Psoas muscle (tissue), 8 donors: Measurements from ENCODE around the gene TGFB2. TPM values are rescaled to one million over a fixed set of nuclear protein-coding genes. Genes with fewer than 3 reads are reported as not detected.

Experiments
- ATAC-seq, 4 donors: fragments of 200-7000 bp; cut with Tn5 transposase; one replicate each; pipeline ENCODE4 v1.9.1; 2020; ENCODE audit warnings: moderate library complexity in 3 of 4, mild to moderate bottlenecking in 2 of 4
- DNase-seq, 2 donors: peaks; one replicate each; pipeline ENCODE4 v3.0.0-alpha.2; 2020
- H3K27ac ChIP-seq: fragments of 200-600 bp; one replicate; pipeline ENCODE4 v1.8.0; 2022
- H3K27me3 ChIP-seq, 3 donors: fragments of 200-600 bp in 1 of 3; one replicate each; pipeline versions ENCODE4 v1.6.1 to v1.8.0; 2013 to 2022; ENCODE audit warnings: low read length in 2 of 3, mild to moderate bottlenecking in 2 of 3, moderate library complexity in 1 of 3; ENCODE audit not compliant: insufficient read depth in 3 of 3
- H3K36me3 ChIP-seq, 2 donors: fragments of 200-600 bp in 1 of 2; one replicate each; pipeline versions ENCODE4 v1.6.1 to v1.8.0; 2013 to 2022; ENCODE audit warnings: low read depth in 1 of 2, mild to moderate bottlenecking in 1 of 2, moderate library complexity in 1 of 2; ENCODE audit not compliant: insufficient read depth in 1 of 2
- H3K4me1 ChIP-seq: fragments of 200-600 bp; one replicate; pipeline ENCODE4 v1.8.0; 2022
- H3K4me3 ChIP-seq: fragments of 200-600 bp; one replicate; pipeline ENCODE4 v1.8.0; 2022; ENCODE audit warnings: mild to moderate bottlenecking
- H3K9me3 ChIP-seq: fragments of 200-600 bp; one replicate; pipeline ENCODE4 v1.8.0; 2022
- WGBS, 3 donors: extraction: QIAGEN DNeasy Blood & Tissue Kit; methylation state at CpG; one replicate each; pipeline versions ENCODE4 v1.1.6 to v1.1.7; 2013; 5-methylcytosine and 5-hydroxymethylcytosine counted together
- intact Hi-C, 2 donors: fragments of 100-400 bp; cut with DNase I; formaldehyde crosslinking; loops; one replicate each; pipeline versions ENCODE4 v1.11.0 to v1.14.2; 2022
- polyA plus RNA-seq, 3 donors: library from polyadenylated mRNA; stranded (reverse); fragments of 200-250 nt; gene quantifications; one replicate each; pipeline ENCODE4 v1.2.3, GENCODE V29; 2013
- total RNA-seq, 4 donors: library from RNA; stranded (reverse); fragmentation: NEBNext Ultra II Directional in 2 of 4; extraction: Animal tissue kit (Norgen Biotek cat#: 25700) in 2 of 4; gene quantifications; one replicate each; pipeline versions ENCODE4 v1.2.1 to v1.2.4, GENCODE V29; 2021 to 2023
- TF ChIP-seq, protein P1 (sequence below): fragments of 200-600 bp; IDR thresholded peaks from one replicate; pipeline ENCODE4 v1.8.0; 2022; ENCODE audit warnings: antibody characterized with exemption
- donor health status: healthy with polysubstance abuse.
- donor health status: DM: no; HTN: no; CAD: no; lungs with moderate emphysema.
- donor health status: Bipolar disorder and iron deficiency.
- donor health status: healthy.
- donor health status: DM: yes; HTN: yes; CAD: no.
- donor health status: DM: no; HTN: no; CAD: no.
- donor health status: DM: no; HTN: no; CAD: no.
- donor health status: DM: yes; HTN: yes; CAD: no.

Gene TGFB2
- total and polyA plus RNA-seq, 7 donors, result 0.43 to 35.4 (median 5.1) TPM

DNA sequence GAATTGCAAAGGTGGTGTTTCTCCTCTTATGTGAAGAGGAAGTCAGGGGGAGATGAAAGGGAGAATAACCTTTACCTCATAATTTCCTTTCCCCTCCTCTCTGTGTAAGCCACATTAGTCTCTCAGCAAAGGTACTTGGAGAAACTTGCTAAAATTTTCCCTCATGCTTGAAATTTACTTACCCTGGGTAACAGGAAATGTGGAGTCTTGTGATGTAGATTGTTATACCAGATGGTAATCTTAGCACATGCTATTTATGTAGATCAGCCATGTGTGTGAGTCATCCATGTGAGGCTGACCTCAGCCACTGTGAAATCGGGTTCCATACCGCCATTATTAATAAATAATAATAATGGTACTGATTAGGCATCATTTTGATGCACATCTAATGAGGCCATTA, 128.4 kb downstream of the TGFB2 start:
- H3K27ac ChIP-seq, result peak overlapping the region; percentile 86
- 40 to 65% (median 41%) methylated on average over 2 of the region's 2 CpGs for WGBS, 3 donors
- H3K36me3 ChIP-seq, result no peaks in the 10 kb centered on the region
- no peaks in the 10 kb centered on the region for H3K9me3 ChIP-seq
- no peaks in the 10 kb centered on the region for H3K27me3 ChIP-seq
- DNase-seq (no peak), ATAC-seq (no peak)
- intact Hi-C loops, result no loop called here
- no peak overlapping the region for H3K4me3 ChIP-seq
- H3K4me1 ChIP-seq, result peaks cover 43% of the 10 kb centered on the region
- TF ChIP-seq, protein P1, sequence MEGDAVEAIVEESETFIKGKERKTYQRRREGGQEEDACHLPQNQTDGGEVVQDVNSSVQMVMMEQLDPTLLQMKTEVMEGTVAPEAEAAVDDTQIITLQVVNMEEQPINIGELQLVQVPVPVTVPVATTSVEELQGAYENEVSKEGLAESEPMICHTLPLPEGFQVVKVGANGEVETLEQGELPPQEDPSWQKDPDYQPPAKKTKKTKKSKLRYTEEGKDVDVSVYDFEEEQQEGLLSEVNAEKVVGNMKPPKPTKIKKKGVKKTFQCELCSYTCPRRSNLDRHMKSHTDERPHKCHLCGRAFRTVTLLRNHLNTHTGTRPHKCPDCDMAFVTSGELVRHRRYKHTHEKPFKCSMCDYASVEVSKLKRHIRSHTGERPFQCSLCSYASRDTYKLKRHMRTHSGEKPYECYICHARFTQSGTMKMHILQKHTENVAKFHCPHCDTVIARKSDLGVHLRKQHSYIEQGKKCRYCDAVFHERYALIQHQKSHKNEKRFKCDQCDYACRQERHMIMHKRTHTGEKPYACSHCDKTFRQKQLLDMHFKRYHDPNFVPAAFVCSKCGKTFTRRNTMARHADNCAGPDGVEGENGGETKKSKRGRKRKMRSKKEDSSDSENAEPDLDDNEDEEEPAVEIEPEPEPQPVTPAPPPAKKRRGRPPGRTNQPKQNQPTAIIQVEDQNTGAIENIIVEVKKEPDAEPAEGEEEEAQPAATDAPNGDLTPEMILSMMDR, result no peak

DNA sequence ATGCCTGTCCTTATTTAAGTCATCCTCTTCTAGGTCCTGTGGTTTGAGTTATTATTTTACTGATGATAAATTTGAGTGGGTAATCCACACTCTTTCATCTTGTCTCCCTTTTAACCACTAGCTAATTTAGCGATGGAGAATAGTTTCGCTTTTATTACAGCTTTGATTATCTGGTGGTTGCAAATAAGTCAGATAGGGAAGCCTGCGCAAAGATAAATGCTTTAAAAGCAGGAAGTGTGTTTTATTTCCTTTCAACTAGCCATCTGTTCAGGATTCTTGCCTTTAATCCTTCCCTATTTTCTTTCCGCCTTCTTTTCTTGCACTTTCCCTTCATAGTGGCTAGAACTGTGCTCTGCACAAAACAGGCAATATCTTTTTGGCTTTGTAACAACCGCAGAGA, 129.0 kb downstream of the TGFB2 start:
- TF ChIP-seq, protein P1, result no peak
- Histone ChIP-seq H3K4me1 (peaks cover 49% of the 10 kb centered on the region), H3K4me3 (no peak overlapping the region), H3K9me3 (no peaks in the 10 kb centered on the region), H3K27ac (peak overlapping the region; percentile 86), H3K27me3 (no peaks in the 10 kb centered on the region), H3K36me3 (no peaks in the 10 kb centered on the region)
- DNase-seq, result no peak
- ATAC-seq, result no peak
- intact Hi-C loops, result no loop called here
- WGBS, 3 donors, result 72 to 84% (median 79%) methylated on average over 5 of the region's 5 CpGs

DNA sequence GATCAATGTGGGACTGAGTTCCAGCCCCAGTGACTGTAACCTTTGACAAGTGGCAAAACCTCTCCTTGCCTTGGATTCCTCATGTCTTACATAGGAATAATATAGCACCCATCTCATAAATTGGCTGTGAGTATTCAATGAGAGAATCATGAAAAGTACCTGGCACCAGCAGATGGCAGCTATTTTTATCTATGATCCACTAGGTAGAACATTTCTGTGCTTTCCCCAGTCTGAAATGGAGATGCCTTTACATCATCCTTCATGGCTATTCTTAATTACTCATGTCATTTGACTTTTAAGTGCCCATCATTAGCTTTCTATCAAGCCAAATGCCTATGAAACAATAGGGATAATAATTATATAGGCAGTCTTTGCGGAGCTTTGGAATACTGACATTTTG, 130.1 kb downstream of the TGFB2 start:
- no peaks in the 10 kb centered on the region for H3K36me3 ChIP-seq
- intact Hi-C loops, result no loop called here
- WGBS, 3 donors, result 46 to 48% (median 47%) methylated on average over 1 of the region's 1 CpG
- peak; percentile 85 to 92 (median 88) for ATAC-seq
- TF ChIP-seq, protein P1, result no peak
- no peak overlapping the region for H3K4me3 ChIP-seq
- DNase-seq, result no peak
- H3K27ac ChIP-seq, result peak overlapping the region; percentile 86
- no peaks in the 10 kb centered on the region for H3K27me3 ChIP-seq
- peaks cover 60% of the 10 kb centered on the region for H3K4me1 ChIP-seq
- no peaks in the 10 kb centered on the region for H3K9me3 ChIP-seq

DNA sequence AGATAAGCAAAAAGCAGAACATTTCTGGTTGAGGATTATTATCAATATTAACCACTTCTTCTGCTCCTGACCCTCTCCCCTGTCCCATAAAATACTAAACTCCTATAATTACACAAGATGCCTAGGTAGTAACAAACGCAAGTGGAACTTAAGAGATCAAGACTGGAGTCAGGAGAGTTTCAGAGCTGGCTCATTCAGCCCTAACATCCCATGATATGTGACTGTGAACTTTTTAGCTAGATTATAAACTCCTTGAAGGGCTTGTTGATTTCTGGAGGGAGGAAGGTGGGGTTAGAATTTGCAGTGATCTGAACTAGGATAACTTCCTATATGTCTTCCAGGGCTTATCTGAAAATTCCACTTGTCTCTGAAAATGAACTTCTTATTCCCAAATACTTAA, 130.6 kb downstream of the TGFB2 start:
- H3K27ac ChIP-seq, result peak overlapping the region; percentile 86
- no peaks in the 10 kb centered on the region for H3K36me3 ChIP-seq
- H3K9me3 ChIP-seq, result no peaks in the 10 kb centered on the region
- no peak overlapping the region for H3K4me3 ChIP-seq
- H3K27me3 ChIP-seq, result no peaks in the 10 kb centered on the region
- no peak for DNase-seq
- intact Hi-C loops, result no loop called here
- 26 to 58% (median 28%) methylated on average over 1 of the region's 1 CpG for WGBS, 3 donors
- peaks cover 65% of the 10 kb centered on the region for H3K4me1 ChIP-seq
- peak in 3 of 4 donors; percentile 20 to 55 (median 36) for ATAC-seq
- TF ChIP-seq, protein P1, result no peak

DNA sequence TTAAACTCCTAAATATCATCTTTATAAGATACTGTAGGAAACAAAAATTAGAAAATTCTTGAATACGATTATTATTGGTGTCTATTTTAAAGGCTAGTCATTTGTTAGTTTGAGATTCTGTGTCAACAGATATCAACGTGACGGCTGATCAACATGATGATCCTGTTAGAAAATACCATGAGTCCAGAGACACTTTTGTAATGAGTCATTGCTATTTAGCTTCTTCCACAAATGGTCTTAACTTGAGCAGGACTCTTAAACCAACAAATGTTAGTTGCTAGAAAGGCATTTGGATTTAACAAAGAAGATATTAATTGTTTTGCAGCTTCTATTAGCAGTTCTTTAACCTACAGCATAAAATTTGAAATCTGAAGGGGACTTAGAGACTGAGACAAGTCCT, 131.2 kb downstream of the TGFB2 start:
- Histone ChIP-seq H3K4me1 (peaks cover 68% of the 10 kb centered on the region), H3K27ac (peak overlapping the region; percentile 86), H3K27me3 (no peaks in the 10 kb centered on the region), H3K36me3 (no peaks in the 10 kb centered on the region), H3K9me3 (no peaks in the 10 kb centered on the region), H3K4me3 (no peak overlapping the region)
- no peak for DNase-seq
- intact Hi-C loops, result no loop called here
- TF ChIP-seq, protein P1, result no peak
- 17 to 38% (median 27%) methylated on average over 3 of the region's 3 CpGs for WGBS, 3 donors
- peak; percentile 75 to 87 (median 76) for ATAC-seq
